AG10803 (cell line): ENCODE data around the gene ARL10.
"Not testable (repeated sequence)": the region's sequence is repeated elsewhere in the genome, so short reads cannot be mapped to it uniquely, and the experiment has no call there.

Experiments used
- DNase-seq: peaks from one replicate; pipeline ENCODE4 v3.0.0; 2010; ENCODE audit warnings: low read depth
- H3K4me3 ChIP-seq: 2 replicates; pipeline ENCODE4 v1.5.1; 2011; ENCODE audit warnings: mild to moderate bottlenecking, low read length, control low read depth
- CTCF ChIP-seq: conservative IDR thresholded peaks from 2 replicates; pipeline ENCODE4 v1.5.1; 2011; ENCODE audit warnings: mild to moderate bottlenecking, low read length, control low read depth, inconsistent platforms

ARL10 gene

GRCh38 chr5:176407456-176408251, 42.4 kb downstream of the ARL10 start:
- no peak overlapping the region for H3K4me3 ChIP-seq
- TF ChIP-seq CTCF: no peak
- peak; percentile 44 for DNase-seq

GRCh38 chr5:176408252-176408573, 42.9 kb downstream of the ARL10 start:
- DNase-seq, H3K4me3 ChIP-seq: not testable (repeated sequence)

GRCh38 chr5:176408590-176408989, 43.3 kb downstream of the ARL10 start:
- no peak for DNase-seq
- TF ChIP-seq CTCF: no peak
- H3K4me3 ChIP-seq: no peak overlapping the region

GRCh38 chr5:176409765-176410164, 44.5 kb downstream of the ARL10 start:
- TF ChIP-seq CTCF: no peak
- no peak overlapping the region for H3K4me3 ChIP-seq
- DNase-seq: no peak

- H3K4me3 ChIP-seq: no peak overlapping the region
- DNase-seq: no peak
- no peak for TF ChIP-seq CTCF
Measured at GRCh38 chr5:176410486-176411180, 45.3 kb downstream of the ARL10 start.

GRCh38 chr5:176412517-176413254, 47.4 kb downstream of the ARL10 start:
- DNase-seq: no peak
- TF ChIP-seq CTCF: no peak

GRCh38 chr5:176413255-176413565, 47.9 kb downstream of the ARL10 start:
- TF ChIP-seq CTCF: no peak
- no peak overlapping the region for H3K4me3 ChIP-seq
- peak; percentile 44 for DNase-seq

More at GRCh38 chr5:176412517-176413254, 47.4 kb downstream of the ARL10 start:
- no peak overlapping the region for H3K4me3 ChIP-seq
